ENCODE results near the gene TSC2. TPM values are rescaled to one million over a fixed set of nuclear protein-coding genes. Genes with fewer than 3 reads are reported as not detected.

The TSC2 gene
- total RNA-seq, 2 donors from 2014 or later: 42.4 to 43.2 TPM

DNA sequence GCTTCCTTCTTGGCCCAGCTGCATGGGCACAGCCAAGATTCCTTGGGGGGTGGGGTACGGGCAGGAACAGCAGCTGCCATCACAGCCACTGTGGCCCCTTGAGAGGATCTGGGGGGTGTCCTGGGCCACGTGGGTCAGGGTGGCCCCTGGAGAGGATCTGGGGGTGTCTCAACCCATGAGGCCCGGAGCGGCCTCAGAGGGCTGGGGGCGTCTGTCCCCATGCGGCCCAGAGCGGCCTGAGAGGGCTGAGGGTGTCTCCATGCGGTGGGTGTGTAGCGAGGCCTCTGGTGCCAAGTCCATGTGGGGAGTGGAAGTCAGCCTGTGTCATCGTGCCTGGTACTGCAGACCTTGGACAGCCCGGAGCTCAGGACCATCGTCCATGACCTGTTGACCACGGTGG lies 13.7 kb downstream of the TSC2 start:
- H3K27me3 ChIP-seq: no peaks in the 10 kb centered on the region
- no peak for TF ChIP-seq CTCF (IDR thresholded peaks at IDR 0.05)
- no peaks in the 10 kb centered on the region for H3K9me3 ChIP-seq
- no peak overlapping the region for H3K27ac ChIP-seq
- peaks cover 40% of the 10 kb centered on the region for H3K36me3 ChIP-seq
- no peak overlapping the region for H3K4me3 ChIP-seq
- no peaks in the 10 kb centered on the region for H3K4me1 ChIP-seq
- no peak for DNase-seq (ENCODE audit: low spot score)

- no peak for DNase-seq (ENCODE audit: low spot score)
- Histone ChIP-seq H3K4me1 (no peaks in the 10 kb centered on the region), H3K4me3 (no peak overlapping the region), H3K27ac (no peak overlapping the region), H3K9me3 (no peaks in the 10 kb centered on the region), H3K36me3 (peaks cover 40% of the 10 kb centered on the region), H3K27me3 (no peaks in the 10 kb centered on the region)
- no peak for TF ChIP-seq CTCF (IDR thresholded peaks at IDR 0.05)
Measured at GRCh38 chr16:2062801-2063200, 15.0 kb downstream of the TSC2 start.

DNA sequence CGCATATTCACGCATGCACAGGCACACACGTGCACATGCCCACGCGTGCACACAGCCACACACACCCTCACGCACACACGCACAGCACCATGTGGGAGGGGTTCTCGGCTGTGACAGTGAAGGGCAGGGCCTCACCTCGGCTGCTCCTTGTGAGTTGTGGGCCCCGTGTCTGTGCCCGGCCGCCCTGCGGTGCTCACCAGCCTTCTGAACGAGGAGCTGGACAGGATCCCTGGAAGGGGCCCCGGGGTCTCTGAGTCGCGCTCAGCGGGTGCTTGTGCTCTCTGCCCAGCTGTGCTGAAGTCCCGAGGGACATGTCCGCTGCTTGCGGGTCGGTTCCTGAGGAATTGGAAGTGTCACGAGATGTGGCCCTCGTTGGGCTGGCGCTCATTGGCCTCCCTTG lies 16.1 kb downstream of the TSC2 start:
- no peak for TF ChIP-seq CTCF (IDR thresholded peaks at IDR 0.05)
- Histone ChIP-seq H3K27ac (no peak overlapping the region), H3K27me3 (no peaks in the 10 kb centered on the region), H3K9me3 (no peaks in the 10 kb centered on the region), H3K36me3 (peaks cover 38% of the 10 kb centered on the region), H3K4me1 (no peaks in the 10 kb centered on the region), H3K4me3 (no peak overlapping the region)
- no peak for DNase-seq (ENCODE audit: low spot score)

- no peak for TF ChIP-seq CTCF (IDR thresholded peaks at IDR 0.05)
- H3K27ac ChIP-seq: no peak overlapping the region
- H3K36me3 ChIP-seq: peaks cover 41% of the 10 kb centered on the region
- DNase-seq (ENCODE audit: low spot score): no peak
- no peaks in the 10 kb centered on the region for H3K4me1 ChIP-seq
- H3K27me3 ChIP-seq: no peaks in the 10 kb centered on the region
- H3K4me3 ChIP-seq: no peak overlapping the region
- no peaks in the 10 kb centered on the region for H3K9me3 ChIP-seq
Measured at GRCh38 chr16:2064368-2064945, 16.7 kb downstream of the TSC2 start.

DNA sequence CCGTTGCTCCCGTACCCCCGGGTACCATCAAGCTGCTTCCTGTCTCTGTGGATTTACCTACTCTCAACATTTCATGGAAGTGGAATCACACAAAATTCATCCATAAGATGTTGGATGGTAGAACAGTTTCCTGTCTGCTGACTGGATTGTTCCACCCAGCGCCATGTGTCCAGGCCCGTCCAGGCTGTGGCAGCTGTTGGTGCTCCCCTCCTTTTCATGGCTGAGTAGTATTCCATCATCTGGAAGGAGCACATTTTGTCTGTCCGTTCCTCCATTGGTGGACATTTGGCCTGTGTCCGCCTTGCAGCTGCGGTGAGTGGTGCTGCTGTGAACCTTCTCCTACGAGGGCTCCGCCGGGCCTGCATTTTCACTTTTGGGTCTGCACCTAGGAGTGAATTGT lies 18.4 kb downstream of the TSC2 start:
- H3K27ac ChIP-seq: no peak overlapping the region

More for the DNA sequence above, 18.4 kb downstream of the TSC2 start:
- peaks cover 35% of the 10 kb centered on the region for H3K36me3 ChIP-seq
- H3K4me1 ChIP-seq: no peaks in the 10 kb centered on the region
- H3K9me3 ChIP-seq: no peaks in the 10 kb centered on the region
- H3K27me3 ChIP-seq: no peaks in the 10 kb centered on the region
- no peak for DNase-seq (ENCODE audit: low spot score)
- no peak overlapping the region for H3K4me3 ChIP-seq
- no peak for TF ChIP-seq CTCF (IDR thresholded peaks at IDR 0.05)

Measured in right atrium auricular region (tissue), 2 donors.